Measurements from ENCODE around the gene LPO.

The LPO gene

GRCh38 chr17:58232707-58233156, 5.7 kb upstream of the LPO start:
- Histone ChIP-seq H3K27ac (no peak overlapping the region), H3K36me3 (ENCODE audit: insufficient read depth, low read length) (no peaks in the 10 kb centered on the region), H3K9me3 (ENCODE audit: low read depth, low read length) (no peaks in the 10 kb centered on the region), H3K9ac (ENCODE audit: insufficient read length) (no peak overlapping the region), H3K4me3 (no peak overlapping the region)
- DNase-seq (ENCODE audit: low read depth, low spot score): no peak
- no peak for TF ChIP-seq EZH2 (IDR thresholded peaks at IDR 0.05)
- TF ChIP-seq FOXP2 (optimal IDR thresholded peaks at IDR 0.05; ENCODE audit: control extremely low read depth, extremely low read length, insufficient read depth): no peak
- TF ChIP-seq POLR2AphosphoS5 (IDR thresholded peaks at IDR 0.05; ENCODE audit: borderline replicate concordance, low read depth, low read length): no peak

GRCh38 chr17:58233543-58233942, 4.8 kb upstream of the LPO start:
- Histone ChIP-seq H3K27ac (no peak overlapping the region), H3K9ac (ENCODE audit: insufficient read length) (no peak overlapping the region), H3K9me3 (ENCODE audit: low read depth, low read length) (no peaks in the 10 kb centered on the region), H3K36me3 (ENCODE audit: insufficient read depth, low read length) (no peaks in the 10 kb centered on the region), H3K4me3 (no peak overlapping the region)
- TF ChIP-seq POLR2AphosphoS5 (IDR thresholded peaks at IDR 0.05; ENCODE audit: borderline replicate concordance, low read depth, low read length) (no peak), FOXP2 (optimal IDR thresholded peaks at IDR 0.05; ENCODE audit: control extremely low read depth, extremely low read length, insufficient read depth) (no peak), EZH2 (IDR thresholded peaks at IDR 0.05) (no peak)
- DNase-seq (ENCODE audit: low read depth, low spot score): no peak

GRCh38 chr17:58234512-58234911, 3.9 kb upstream of the LPO start:
- H3K27ac ChIP-seq: no peak overlapping the region
- H3K36me3 ChIP-seq (ENCODE audit: insufficient read depth, low read length): no peaks in the 10 kb centered on the region
- no peak overlapping the region for H3K9ac ChIP-seq (ENCODE audit: insufficient read length)
- no peak for DNase-seq (ENCODE audit: low read depth, low spot score)
- H3K9me3 ChIP-seq (ENCODE audit: low read depth, low read length): no peaks in the 10 kb centered on the region
- H3K4me3 ChIP-seq: no peak overlapping the region
- TF ChIP-seq FOXP2 (optimal IDR thresholded peaks at IDR 0.05; ENCODE audit: control extremely low read depth, extremely low read length, insufficient read depth) (no peak), POLR2AphosphoS5 (IDR thresholded peaks at IDR 0.05; ENCODE audit: borderline replicate concordance, low read depth, low read length) (no peak), EZH2 (IDR thresholded peaks at IDR 0.05) (no peak)

- no peak overlapping the region for H3K27ac ChIP-seq
- H3K36me3 ChIP-seq (ENCODE audit: insufficient read depth, low read length): no peaks in the 10 kb centered on the region
- H3K9ac ChIP-seq (ENCODE audit: insufficient read length): no peak overlapping the region
- H3K4me3 ChIP-seq: no peak overlapping the region
- no peak for DNase-seq (ENCODE audit: low read depth, low spot score)
- TF ChIP-seq EZH2 (IDR thresholded peaks at IDR 0.05) (no peak), FOXP2 (optimal IDR thresholded peaks at IDR 0.05; ENCODE audit: control extremely low read depth, extremely low read length, insufficient read depth) (no peak), POLR2AphosphoS5 (IDR thresholded peaks at IDR 0.05; ENCODE audit: borderline replicate concordance, low read depth, low read length) (no peak)
- H3K9me3 ChIP-seq (ENCODE audit: low read depth, low read length): no peaks in the 10 kb centered on the region
These were observed 2.6 kb upstream of the LPO start for GRCh38 chr17:58235821-58236220.

- Histone ChIP-seq H3K4me3 (no peak overlapping the region), H3K9me3 (ENCODE audit: low read depth, low read length) (no peaks in the 10 kb centered on the region), H3K36me3 (ENCODE audit: insufficient read depth, low read length) (no peaks in the 10 kb centered on the region), H3K9ac (ENCODE audit: insufficient read length) (no peak overlapping the region), H3K27ac (no peak overlapping the region)
- no peak for DNase-seq (ENCODE audit: low read depth, low spot score)
- TF ChIP-seq FOXP2 (optimal IDR thresholded peaks at IDR 0.05; ENCODE audit: control extremely low read depth, extremely low read length, insufficient read depth) (no peak), EZH2 (IDR thresholded peaks at IDR 0.05) (no peak), POLR2AphosphoS5 (IDR thresholded peaks at IDR 0.05; ENCODE audit: borderline replicate concordance, low read depth, low read length) (no peak)
These were observed 2.0 kb upstream of the LPO start for GRCh38 chr17:58236394-58236793.

- no peak overlapping the region for H3K27ac ChIP-seq
- H3K9ac ChIP-seq (ENCODE audit: insufficient read length): no peak overlapping the region
- H3K9me3 ChIP-seq (ENCODE audit: low read depth, low read length): no peaks in the 10 kb centered on the region
- H3K36me3 ChIP-seq (ENCODE audit: insufficient read depth, low read length): no peaks in the 10 kb centered on the region
- no peak overlapping the region for H3K4me3 ChIP-seq
- TF ChIP-seq FOXP2 (optimal IDR thresholded peaks at IDR 0.05; ENCODE audit: control extremely low read depth, extremely low read length, insufficient read depth) (no peak), POLR2AphosphoS5 (IDR thresholded peaks at IDR 0.05; ENCODE audit: borderline replicate concordance, low read depth, low read length) (no peak), EZH2 (IDR thresholded peaks at IDR 0.05) (no peak)
- no peak for DNase-seq (ENCODE audit: low read depth, low spot score)
These were observed 1.6 kb downstream of the LPO start for GRCh38 chr17:58239987-58240386.

GRCh38 chr17:58242171-58242784, 3.9 kb downstream of the LPO start:
- DNase-seq (ENCODE audit: low read depth, low spot score): no peak
- no peaks in the 10 kb centered on the region for H3K9me3 ChIP-seq (ENCODE audit: low read depth, low read length)
- no peak overlapping the region for H3K9ac ChIP-seq (ENCODE audit: insufficient read length)
- no peaks in the 10 kb centered on the region for H3K36me3 ChIP-seq (ENCODE audit: insufficient read depth, low read length)
- TF ChIP-seq EZH2 (IDR thresholded peaks at IDR 0.05) (no peak), POLR2AphosphoS5 (IDR thresholded peaks at IDR 0.05; ENCODE audit: borderline replicate concordance, low read depth, low read length) (no peak), FOXP2 (optimal IDR thresholded peaks at IDR 0.05; ENCODE audit: control extremely low read depth, extremely low read length, insufficient read depth) (no peak)
- H3K27ac ChIP-seq: no peak overlapping the region
- no peak overlapping the region for H3K4me3 ChIP-seq

GRCh38 chr17:58244963-58245362, 6.6 kb downstream of the LPO start:
- H3K9ac ChIP-seq (ENCODE audit: insufficient read length): no peak overlapping the region
- no peak for TF ChIP-seq EZH2 (IDR thresholded peaks at IDR 0.05)
- TF ChIP-seq POLR2AphosphoS5 (IDR thresholded peaks at IDR 0.05; ENCODE audit: borderline replicate concordance, low read depth, low read length): no peak
- no peak for TF ChIP-seq FOXP2 (optimal IDR thresholded peaks at IDR 0.05; ENCODE audit: control extremely low read depth, extremely low read length, insufficient read depth)
- no peak for DNase-seq (ENCODE audit: low read depth, low spot score)
- H3K4me3 ChIP-seq: no peak overlapping the region
- H3K27ac ChIP-seq: no peak overlapping the region
- H3K9me3 ChIP-seq (ENCODE audit: low read depth, low read length): no peaks in the 10 kb centered on the region
- H3K36me3 ChIP-seq (ENCODE audit: insufficient read depth, low read length): no peaks in the 10 kb centered on the region

All from SK-N-MC (cell line).